Progenitor cell of endocrine pancreas (in vitro differentiated cells): ENCODE results near the gene KIF16B. TPM values are rescaled to one million over a fixed set of nuclear protein-coding genes. Genes with fewer than 3 reads are reported as not detected.

ENCODE experiments used
- DNase-seq: peaks from one replicate; pipeline ENCODE4 v3.0.0; 2021; ENCODE audit warnings: low spot score; ENCODE audit not compliant: unreplicated experiment
- H3K27ac Mint-ChIP-seq: 2 replicates; pipeline ENCODE4 v1.8.0; 2021; ENCODE audit warnings: mild to moderate bottlenecking, moderate library complexity, mixed read lengths
- H3K27me3 Mint-ChIP-seq: 2 replicates; pipeline ENCODE4 v1.8.0; 2021; ENCODE audit warnings: mixed read lengths
- H3K36me3 Mint-ChIP-seq: 2 replicates; pipeline ENCODE4 v1.8.0; 2022; ENCODE audit warnings: mixed read lengths; ENCODE audit not compliant: insufficient read depth
- H3K4me1 Mint-ChIP-seq: 2 replicates; pipeline ENCODE4 v1.8.0; 2021; ENCODE audit warnings: low read depth, mixed read lengths
- H3K4me3 Mint-ChIP-seq: 2 replicates; pipeline ENCODE4 v1.8.0; 2021; ENCODE audit warnings: low read depth, mild to moderate bottlenecking, moderate library complexity, mixed read lengths
- H3K9me3 Mint-ChIP-seq: 2 replicates; pipeline ENCODE4 v1.8.0; 2021; ENCODE audit warnings: low read depth, mixed read lengths
- CTCF ChIP-seq: fragments of 200-600 bp; sonication (generic); IDR thresholded peaks from one replicate; pipeline ENCODE4 v1.5.0; 2021; ENCODE audit warnings: antibody characterized with exemption, mild to moderate bottlenecking; ENCODE audit not compliant: unreplicated experiment
- total RNA-seq: library from RNA; stranded (reverse); gene quantifications from 2 replicates; pipeline ENCODE4 v1.2.1, GENCODE V29; 2021

KIF16B gene
- total RNA-seq, 1 donor from 2014 or later, result 10.8 TPM

DNA sequence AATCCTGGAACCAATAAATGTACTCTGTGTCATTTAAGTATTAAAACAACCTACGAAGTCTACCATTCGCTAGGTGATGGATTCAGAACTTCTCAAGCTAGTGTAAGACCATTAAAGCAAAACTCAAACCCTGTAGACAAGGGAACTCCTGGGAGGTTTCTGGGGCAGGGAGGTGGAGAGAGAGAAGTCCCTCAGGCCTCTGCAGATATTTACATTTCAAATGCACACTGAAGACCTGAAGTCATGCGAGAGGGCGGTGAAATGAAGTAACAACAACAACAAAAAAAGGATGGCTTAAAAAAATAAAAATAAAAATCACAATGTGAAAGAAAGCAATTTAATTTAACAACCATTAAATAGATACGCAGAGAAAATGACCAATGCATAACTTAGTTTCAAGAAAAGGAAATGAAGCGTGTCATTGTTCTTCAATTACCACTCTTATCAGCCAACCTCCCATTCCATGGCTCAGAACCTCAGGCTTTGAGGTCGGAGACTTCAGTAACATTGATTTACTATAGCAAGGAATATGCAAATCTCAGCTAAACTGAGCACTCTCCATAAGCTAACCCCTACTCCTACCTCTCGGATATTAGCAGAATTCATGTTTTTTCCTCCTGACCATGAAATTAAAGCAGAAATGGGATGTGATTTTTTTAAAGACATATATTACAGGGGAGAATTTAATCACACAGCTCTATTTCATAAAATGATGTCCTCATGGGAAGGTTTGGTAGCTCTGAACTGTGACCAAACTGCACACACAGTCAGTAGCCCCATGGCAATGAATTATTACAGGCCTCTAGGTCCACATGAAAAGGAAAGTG lies 140.6 kb downstream of the KIF16B start:
- H3K4me3 Mint-ChIP-seq, result no peak overlapping the region
- no peaks in the 10 kb centered on the region for H3K4me1 Mint-ChIP-seq
- no peak for DNase-seq
- peaks cover 15% of the 10 kb centered on the region for H3K36me3 Mint-ChIP-seq
- H3K27me3 Mint-ChIP-seq, result no peaks in the 10 kb centered on the region
- no peak for TF ChIP-seq CTCF
- H3K27ac Mint-ChIP-seq, result no peak overlapping the region
- peaks cover 6% of the 10 kb centered on the region for H3K9me3 Mint-ChIP-seq

GRCh38 chr20:16428112-16428511 lies 145.1 kb downstream of the KIF16B start:
- Mint-ChIP-seq H3K27me3 (no peaks in the 10 kb centered on the region), H3K4me3 (no peak overlapping the region), H3K9me3 (peaks cover 3% of the 10 kb centered on the region)

DNA sequence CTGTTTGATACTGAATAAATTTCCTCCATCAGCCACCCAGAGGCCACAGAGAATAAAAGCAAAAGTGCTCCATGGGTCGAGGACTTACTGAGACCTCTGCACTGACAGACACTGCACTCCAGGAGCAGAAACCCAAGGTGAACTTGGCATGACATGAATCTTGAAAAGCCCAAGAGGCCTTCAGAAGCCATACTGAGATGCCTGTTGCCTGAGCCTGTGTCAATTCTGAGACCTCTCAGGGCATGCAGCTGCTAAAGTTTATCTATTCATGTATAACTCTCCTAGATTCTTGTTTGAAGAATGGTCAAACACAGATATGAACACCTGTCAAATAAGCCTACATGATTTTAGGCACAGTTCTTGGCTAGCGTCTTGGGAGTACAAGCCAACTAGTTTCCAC lies 145.7 kb downstream of the KIF16B start:
- peaks cover 27% of the 10 kb centered on the region for H3K36me3 Mint-ChIP-seq
- H3K9me3 Mint-ChIP-seq, result peaks cover 3% of the 10 kb centered on the region
- no peak overlapping the region for H3K27ac Mint-ChIP-seq
- H3K4me1 Mint-ChIP-seq, result no peaks in the 10 kb centered on the region
- no peak for DNase-seq
- H3K4me3 Mint-ChIP-seq, result no peak overlapping the region
- TF ChIP-seq CTCF, result no peak
- no peaks in the 10 kb centered on the region for H3K27me3 Mint-ChIP-seq

More at GRCh38 chr20:16428112-16428511, 145.1 kb downstream of the KIF16B start:
- H3K36me3 Mint-ChIP-seq, result peaks cover 26% of the 10 kb centered on the region
- H3K27ac Mint-ChIP-seq, result no peak overlapping the region
- no peak for DNase-seq
- H3K4me1 Mint-ChIP-seq, result no peaks in the 10 kb centered on the region
- no peak for TF ChIP-seq CTCF

GRCh38 chr20:16424780-16425179 lies 148.5 kb downstream of the KIF16B start:
- Mint-ChIP-seq H3K36me3 (peaks cover 30% of the 10 kb centered on the region), H3K4me3 (no peak overlapping the region)

More at GRCh38 chr20:16424780-16425179, 148.5 kb downstream of the KIF16B start:
- DNase-seq, result no peak
- TF ChIP-seq CTCF, result no peak
- no peaks in the 10 kb centered on the region for H3K27me3 Mint-ChIP-seq
- H3K9me3 Mint-ChIP-seq, result peaks cover 3% of the 10 kb centered on the region
- H3K27ac Mint-ChIP-seq, result no peak overlapping the region
- no peaks in the 10 kb centered on the region for H3K4me1 Mint-ChIP-seq
